Spleen (tissue), 11 donors: Measurements from ENCODE around the gene SMAP2. TPM values are rescaled to one million over a fixed set of nuclear protein-coding genes. Genes with fewer than 3 reads are reported as not detected.

Experiments
- DNase-seq: peaks from one replicate; pipeline ENCODE4 v3.0.0-alpha.2; 2020
- H3K27ac ChIP-seq, 8 donors: fragments of 200-600 bp; sonication (generic) in 7 of 8; 1 replicate in 4 of 8; 2 replicates in 4 of 8; pipeline versions ENCODE4 v1.5.0 to v1.8.0; 2016 to 2021; ENCODE audit warnings: inconsistent platforms in 4 of 8, mild to moderate bottlenecking in 4 of 8, moderate library complexity in 1 of 8
- H3K27me3 ChIP-seq, 7 donors: fragments of 200-600 bp; sonication (generic) in 6 of 7; replicated peaks in 1 of 7; 1 replicate in 4 of 7; 2 replicates in 3 of 7; pipeline versions ENCODE4 v1.5.0 to v1.8.0; 2016 to 2021; ENCODE audit warnings: inconsistent platforms in 3 of 7, mild to moderate bottlenecking in 1 of 7
- H3K36me3 ChIP-seq, 6 donors: fragments of 200-600 bp; sonication (generic) in 5 of 6; 1 replicate in 4 of 6; 2 replicates in 2 of 6; pipeline versions ENCODE4 v1.5.0 to v1.8.0; 2016 to 2021; ENCODE audit warnings: inconsistent platforms in 2 of 6
- H3K4me1 ChIP-seq, 6 donors: fragments of 200-600 bp; sonication (generic) in 5 of 6; 1 replicate in 3 of 6; 2 replicates in 3 of 6; pipeline versions ENCODE4 v1.5.0 to v1.8.0; 2016 to 2021; ENCODE audit warnings: inconsistent platforms in 3 of 6
- H3K4me3 ChIP-seq, 8 donors: fragments of 200-600 bp; sonication (generic) in 7 of 8; 1 replicate in 4 of 8; 2 replicates in 4 of 8; pipeline versions ENCODE4 v1.5.0 to v1.8.0; 2016 to 2021; ENCODE audit warnings: inconsistent platforms in 4 of 8, mild to moderate bottlenecking in 4 of 8, moderate library complexity in 2 of 8
- H3K9me3 ChIP-seq, 8 donors: fragments of 200-600 bp; sonication (generic) in 7 of 8; 1 replicate in 4 of 8; 2 replicates in 4 of 8; pipeline versions ENCODE4 v1.5.0 to v1.8.0; 2016 to 2021; ENCODE audit warnings: inconsistent platforms in 4 of 8
- CTCF ChIP-seq, 11 experiments: fragments of 200-600 bp in 7 of 11; fragments of 450-650 bp in 4 of 11; sonication (generic) in 4 of 11; IDR thresholded peaks in 8 of 11; conservative IDR thresholded peaks in 3 of 11; 1 replicate in 7 of 11; 2 replicates in 4 of 11; pipeline versions ENCODE4 v1.4.0 to v1.8.0; 2016 to 2021; ENCODE audit warnings: antibody characterized with exemption in 11 of 11, inconsistent platforms in 4 of 11, mild to moderate bottlenecking in 1 of 11
- POLR2A ChIP-seq, 3 donors: fragments of 450-650 bp; IDR thresholded peaks; one replicate each; pipeline ENCODE4 v1.5.1; 2017; ENCODE audit warnings: antibody characterized with exemption in 3 of 3, mild to moderate bottlenecking in 1 of 3
- POLR2AphosphoS5 ChIP-seq, 3 donors: sonication (generic); formaldehyde crosslinking; IDR thresholded peaks; one replicate each; pipeline ENCODE4 v1.5.1; 2017; ENCODE audit warnings: antibody characterized with exemption in 3 of 3
- WGBS, 5 donors: extraction: QIAGEN DNeasy Blood & Tissue Kit in 3 of 5; methylation state at CpG; one replicate each; pipeline versions ENCODE4 v1.1.5 to v1.1.7; 2013 to 2018; 5-methylcytosine and 5-hydroxymethylcytosine counted together
- intact Hi-C: fragments of 100-400 bp; cut with DNase I; formaldehyde crosslinking; loops from one replicate; pipeline ENCODE4 v1.15.0; 2023; ENCODE audit warnings: low total_unique reads
- polyA plus RNA-seq, 3 donors: library from polyadenylated mRNA; stranded (reverse); fragments of 200-250 nt; gene quantifications; one replicate each; pipeline ENCODE4 v1.2.1, GENCODE V29; 2013
- total RNA-seq, 7 donors: library from RNA; depleted of rRNA in 3 of 7; stranded (reverse); fragments of >200 nt in 3 of 7; fragmentation: NEBNext Ultra II Directional in 4 of 7; extraction: Animal tissue kit (Norgen Biotek cat#: 25700) in 4 of 7; gene quantifications; one replicate each; pipeline versions ENCODE4 v1.1.0 to v1.2.1, GENCODE V29; 2016 to 2021
- donor health status: healthy with polysubstance abuse.
- donor health status: DM: no; HTN: no; CAD: no; lungs with moderate emphysema.
- donor health status: DM: no; HTN: no; CAD: no.
- donor health status: Bipolar disorder and iron deficiency.
- donor health status: healthy.
- donor health status: DM: no; HTN: no; CAD: no.
- donor health status: DM: yes; HTN: yes; CAD: no.

Gene SMAP2
- total and polyA plus RNA-seq, 10 donors, result 120 to 435 (median 221) TPM

- H3K9me3 ChIP-seq, result no peaks in the 10 kb centered on the region
- DNase-seq, result no peak
- H3K4me3 ChIP-seq, result no peak overlapping the region
- H3K4me1 ChIP-seq, result peaks cover 24 to 83% (median 35%) of the 10 kb centered on the region in 6 donors
- H3K27ac ChIP-seq, result peak overlapping the region in 2 of 8 donors; percentile 53 to 99
- peaks cover 0 to 92% (median 41%) of the 10 kb centered on the region in 6 donors for H3K36me3 ChIP-seq
- no peaks in the 10 kb centered on the region for H3K27me3 ChIP-seq
- TF ChIP-seq CTCF (IDR thresholded peaks at IDR 0.05 in 8 of 11, conservative IDR thresholded peaks at IDR 0.05 in 3 of 11) (no peak), POLR2AphosphoS5 (IDR thresholded peaks at IDR 0.05) (no peak), POLR2A (IDR thresholded peaks at IDR 0.05) (no peak)
- intact Hi-C loops, result loop anchor here (5.0 kb wide), 1 partner anchor 255 kb away; no protein-coding TSS in a partner anchor
Measured at GRCh38 chr1:40407453-40407852, 33.9 kb downstream of the SMAP2 start.

- DNase-seq, result no peak
- H3K4me3 ChIP-seq, result no peak overlapping the region
- peaks cover 8 to 81% (median 15%) of the 10 kb centered on the region in 6 donors for H3K4me1 ChIP-seq
- 90 to 95% (median 93%) methylated on average over 4 of the region's 4 CpGs for WGBS, 5 donors
- intact Hi-C loops, result loop anchor here (5.0 kb wide), 1 partner anchor 257 kb away; no protein-coding TSS in a partner anchor
- peaks cover 0 to 95% (median 62%) of the 10 kb centered on the region in 6 donors for H3K36me3 ChIP-seq
- TF ChIP-seq CTCF (IDR thresholded peaks at IDR 0.05 in 8 of 11, conservative IDR thresholded peaks at IDR 0.05 in 3 of 11) (no peak), POLR2A (IDR thresholded peaks at IDR 0.05) (no peak), POLR2AphosphoS5 (IDR thresholded peaks at IDR 0.05) (peak in 1 of 3 donors; percentile 19)
- H3K27ac ChIP-seq, result peak overlapping the region in 2 of 8 donors; percentile 3 to 36
- H3K9me3 ChIP-seq, result no peaks in the 10 kb centered on the region
- no peaks in the 10 kb centered on the region for H3K27me3 ChIP-seq
Measured at GRCh38 chr1:40409467-40409866, 35.9 kb downstream of the SMAP2 start.

- Histone ChIP-seq H3K27ac (peak overlapping the region in 2 of 8 donors; percentile 19), H3K4me3 (no peak overlapping the region), H3K4me1 (peaks cover 0 to 69% (median 0%) of the 10 kb centered on the region in 6 donors), H3K36me3 (peaks cover 0 to 100% (median 79%) of the 10 kb centered on the region in 6 donors), H3K27me3 (no peaks in the 10 kb centered on the region), H3K9me3 (no peaks in the 10 kb centered on the region)
- WGBS, 5 donors, result 88 to 93% (median 90%) methylated on average over 5 of the region's 5 CpGs
- DNase-seq, result no peak
- TF ChIP-seq CTCF (IDR thresholded peaks at IDR 0.05 in 8 of 11, conservative IDR thresholded peaks at IDR 0.05 in 3 of 11), result no peak
- no peak for TF ChIP-seq POLR2A (IDR thresholded peaks at IDR 0.05)
- TF ChIP-seq POLR2AphosphoS5 (IDR thresholded peaks at IDR 0.05), result no peak
- intact Hi-C loops, result no loop called here
Measured at GRCh38 chr1:40411294-40411693, 37.8 kb downstream of the SMAP2 start.

GRCh38 chr1:40411843-40412242, 38.3 kb downstream of the SMAP2 start:
- 64 to 96% (median 84%) methylated on average over 2 of the region's 2 CpGs for WGBS, 5 donors
- no peak overlapping the region for H3K4me3 ChIP-seq
- DNase-seq, result no peak
- H3K4me1 ChIP-seq, result peaks cover 0 to 67% (median 0%) of the 10 kb centered on the region in 6 donors
- intact Hi-C loops, result no loop called here
- H3K9me3 ChIP-seq, result no peaks in the 10 kb centered on the region
- TF ChIP-seq POLR2A (IDR thresholded peaks at IDR 0.05), result no peak
- no peak for TF ChIP-seq CTCF (IDR thresholded peaks at IDR 0.05 in 8 of 11, conservative IDR thresholded peaks at IDR 0.05 in 3 of 11)
- no peak for TF ChIP-seq POLR2AphosphoS5 (IDR thresholded peaks at IDR 0.05)
- no peaks in the 10 kb centered on the region for H3K27me3 ChIP-seq
- peaks cover 0 to 100% (median 81%) of the 10 kb centered on the region in 6 donors for H3K36me3 ChIP-seq
- H3K27ac ChIP-seq, result peak overlapping the region in 1 of 8 donors; percentile 19
